DMS114 treated with DMSO at 0.1 percent for 48 hours (cell line): ENCODE data around the gene SCPEP1.
"Not testable (repeated sequence)": the region's sequence is repeated elsewhere in the genome, so short reads cannot be mapped to it uniquely, and the experiment has no call there.

ENCODE experiments used
- DNase-seq: peaks from one replicate; lab custom pipeline; 2025; ENCODE audit not compliant: unreplicated experiment; lab: John Stamatoyannopoulos, UW

SCPEP1 gene

GRCh38 chr17:56960596-56961538 lies 17.1 kb upstream of the SCPEP1 start, which contains the start of gene COIL:
COIL (minus strand) TSS chr17:56961050; CDS start chr17:56961019, 31 bp downstream.
- DNase-seq, result peak; percentile 82

- DNase-seq, result not testable (repeated sequence)
These were observed 12.7 kb upstream of the SCPEP1 start for GRCh38 chr17:56965241-56965640.

- not testable (repeated sequence) for DNase-seq
These were observed 12.2 kb upstream of the SCPEP1 start for GRCh38 chr17:56965681-56966080.

GRCh38 chr17:56966338-56966737 lies 11.6 kb upstream of the SCPEP1 start:
- DNase-seq, result no peak

GRCh38 chr17:56970974-56971373 lies 7.0 kb upstream of the SCPEP1 start:
- DNase-seq, result no peak

- no peak for DNase-seq
These were observed 5.7 kb upstream of the SCPEP1 start for GRCh38 chr17:56972111-56972730.

GRCh38 chr17:56973520-56973919 lies 4.4 kb upstream of the SCPEP1 start:
- no peak for DNase-seq

GRCh38 chr17:56974055-56974454 lies 3.9 kb upstream of the SCPEP1 start:
- no peak for DNase-seq

GRCh38 chr17:56975656-56976055 lies 2.3 kb upstream of the SCPEP1 start:
- DNase-seq, result no peak

- no peak for DNase-seq
These were observed 856 bp upstream of the SCPEP1 start for GRCh38 chr17:56976941-56977608.

GRCh38 chr17:56978441-56979090 lies 635 bp downstream of the SCPEP1 start:
- DNase-seq, result no peak

- no peak for DNase-seq
These were observed 1.2 kb downstream of the SCPEP1 start for GRCh38 chr17:56979091-56979480.

- DNase-seq, result not testable (repeated sequence)
These were observed 2.6 kb downstream of the SCPEP1 start for GRCh38 chr17:56980526-56980925.

GRCh38 chr17:56982312-56982711 lies 4.4 kb downstream of the SCPEP1 start:
- DNase-seq, result no peak

GRCh38 chr17:56983366-56983765 lies 5.4 kb downstream of the SCPEP1 start:
- no peak for DNase-seq

- no peak for DNase-seq
These were observed 7.6 kb downstream of the SCPEP1 start for GRCh38 chr17:56985371-56986162.

GRCh38 chr17:56987283-56987834 lies 9.4 kb downstream of the SCPEP1 start:
- DNase-seq, result no peak

- DNase-seq, result no peak
These were observed 11.1 kb downstream of the SCPEP1 start for GRCh38 chr17:56988901-56989572.

- DNase-seq, result no peak
These were observed 14.4 kb downstream of the SCPEP1 start for GRCh38 chr17:56992364-56992763.
